HG03280 (cell line): ENCODE data around the gene B4GALNT1.
"Not testable (repeated sequence)": the region's sequence is repeated elsewhere in the genome, so short reads cannot be mapped to it uniquely, and the experiment has no call there.

Experiments
- ATAC-seq: cut with Tn5 transposase; IDR thresholded peaks from one replicate; pipeline ENCODE4 v1.9.1; 2021; ENCODE audit warnings: mild to moderate bottlenecking, moderate library complexity; ENCODE audit not compliant: unreplicated experiment

The B4GALNT1 gene

DNA sequence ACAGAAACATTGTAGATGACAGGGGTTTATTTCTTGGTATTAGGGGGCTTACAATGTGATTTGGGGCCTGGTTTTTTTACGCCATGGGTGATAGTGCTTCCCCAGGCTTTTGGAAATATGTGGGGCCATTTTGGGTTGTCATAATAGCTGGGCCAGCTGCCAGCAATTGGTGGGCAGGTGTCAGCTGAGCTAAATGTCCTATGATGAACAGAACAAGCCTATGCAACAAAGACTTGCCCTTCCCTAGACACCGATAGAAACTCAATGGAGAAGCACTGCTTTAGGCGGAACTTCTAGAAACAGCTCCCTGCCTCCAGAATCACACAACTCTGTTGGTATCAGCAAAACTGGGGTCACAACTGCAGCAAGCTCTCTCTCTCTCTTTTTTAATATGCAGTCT lies 5.1 kb upstream of the B4GALNT1 start:
- no peak for ATAC-seq

DNA sequence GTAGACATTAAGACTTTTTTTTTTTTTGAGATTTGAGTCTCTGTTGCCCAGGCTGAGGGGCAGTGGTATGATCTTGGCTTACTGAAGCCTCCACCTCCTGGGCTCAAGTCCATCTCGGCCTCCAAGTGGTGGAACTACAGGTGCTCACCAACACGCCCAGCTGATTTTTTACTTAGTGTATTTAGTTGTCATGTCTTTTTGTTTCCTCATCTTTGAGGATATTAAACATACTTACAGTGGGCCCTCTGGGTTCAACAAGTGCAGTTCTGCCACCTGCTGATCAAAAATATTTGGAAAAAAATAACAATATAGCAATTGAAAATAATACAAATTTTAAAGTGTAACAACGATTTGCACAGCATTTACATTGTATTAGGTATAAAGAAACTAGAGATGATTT lies 4.4 kb upstream of the B4GALNT1 start:
- no peak for ATAC-seq

- not testable (repeated sequence) for ATAC-seq
These were observed 3.7 kb upstream of the B4GALNT1 start for GRCh38 chr12:57636731-57637130.

GRCh38 chr12:57632073-57632957 lies 686 bp downstream of the B4GALNT1 start:
- ATAC-seq: no peak

DNA sequence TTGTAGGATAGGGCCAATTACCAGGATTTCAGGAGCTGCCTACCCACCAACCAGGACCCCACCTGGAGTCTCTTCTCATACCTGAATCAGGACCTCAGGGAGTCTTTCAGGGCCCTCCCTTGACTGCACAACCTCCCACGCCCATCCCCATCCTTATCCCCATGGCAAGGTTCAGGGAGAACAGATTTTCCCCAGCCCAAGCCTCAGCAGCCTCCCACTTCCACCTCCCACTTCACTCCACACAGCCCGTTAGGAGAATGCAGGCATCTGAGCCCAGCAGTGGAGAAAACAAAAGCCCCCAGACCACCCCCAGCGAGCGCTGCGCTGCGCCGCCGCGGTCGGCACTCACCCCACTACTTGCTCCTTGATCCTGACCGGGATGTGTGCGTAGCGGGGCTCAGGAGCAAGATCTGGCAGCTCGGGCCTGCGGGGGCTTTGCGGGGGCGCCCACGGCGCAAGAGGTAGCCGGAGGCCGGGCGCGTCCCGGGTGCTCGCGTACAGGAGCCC lies 1.4 kb downstream of the B4GALNT1 start:
- ATAC-seq: no peak

DNA sequence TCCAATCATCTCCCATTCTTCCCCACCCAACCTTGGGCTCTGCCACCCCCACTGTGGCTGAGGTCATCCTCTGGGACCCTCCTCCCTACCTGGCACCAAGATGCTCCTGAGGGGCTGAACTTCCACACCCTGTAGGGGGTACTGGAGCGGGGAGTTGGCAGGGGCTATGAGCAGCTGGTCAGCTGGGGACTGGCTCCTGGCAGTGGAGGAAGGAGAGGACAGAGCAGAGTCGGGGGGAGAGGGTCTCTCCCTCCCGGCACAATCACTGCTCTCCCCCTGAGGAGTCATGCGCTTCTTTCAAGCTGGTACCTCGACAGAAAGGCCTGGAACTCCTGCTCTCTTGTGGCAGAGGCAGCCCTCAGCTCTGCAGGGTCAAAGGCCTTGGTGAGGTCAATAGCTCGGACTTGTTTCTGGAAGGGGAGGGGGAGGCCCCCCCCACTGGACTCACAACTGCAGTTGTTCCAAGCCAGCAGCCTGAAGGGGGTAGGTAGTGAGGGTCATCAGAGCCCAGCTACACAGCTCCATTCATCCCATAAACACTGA lies 2.0 kb downstream of the B4GALNT1 start:
- no peak for ATAC-seq

DNA sequence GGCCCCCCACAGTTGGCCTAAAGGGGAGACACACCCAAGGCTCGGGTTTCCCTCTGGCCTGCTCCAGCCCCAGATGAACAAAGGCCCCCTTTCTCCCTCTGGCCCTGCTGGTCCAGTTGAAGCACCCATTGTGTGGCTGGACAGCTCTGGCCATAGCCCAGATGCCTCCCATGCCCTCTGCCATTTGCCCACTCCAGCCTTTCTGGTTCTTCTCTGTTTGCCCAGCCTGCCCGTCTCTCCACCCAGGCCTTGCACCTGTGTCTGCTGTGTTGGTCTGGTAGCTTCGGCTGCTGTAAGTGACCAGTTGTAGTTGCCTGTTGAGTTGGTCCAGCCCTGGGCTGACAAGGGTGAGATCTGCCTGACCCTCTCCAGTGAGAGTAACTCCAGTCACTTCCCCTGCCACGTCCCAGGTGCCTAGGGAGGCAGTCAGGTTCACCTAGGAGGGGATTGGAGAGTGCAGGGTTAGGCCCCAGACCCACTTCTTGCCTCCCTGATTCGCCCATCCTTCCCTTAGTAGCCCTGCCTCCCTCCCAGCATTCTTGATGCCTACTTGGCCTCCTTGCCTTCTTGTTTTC lies 3.0 kb downstream of the B4GALNT1 start:
- ATAC-seq: no peak

DNA sequence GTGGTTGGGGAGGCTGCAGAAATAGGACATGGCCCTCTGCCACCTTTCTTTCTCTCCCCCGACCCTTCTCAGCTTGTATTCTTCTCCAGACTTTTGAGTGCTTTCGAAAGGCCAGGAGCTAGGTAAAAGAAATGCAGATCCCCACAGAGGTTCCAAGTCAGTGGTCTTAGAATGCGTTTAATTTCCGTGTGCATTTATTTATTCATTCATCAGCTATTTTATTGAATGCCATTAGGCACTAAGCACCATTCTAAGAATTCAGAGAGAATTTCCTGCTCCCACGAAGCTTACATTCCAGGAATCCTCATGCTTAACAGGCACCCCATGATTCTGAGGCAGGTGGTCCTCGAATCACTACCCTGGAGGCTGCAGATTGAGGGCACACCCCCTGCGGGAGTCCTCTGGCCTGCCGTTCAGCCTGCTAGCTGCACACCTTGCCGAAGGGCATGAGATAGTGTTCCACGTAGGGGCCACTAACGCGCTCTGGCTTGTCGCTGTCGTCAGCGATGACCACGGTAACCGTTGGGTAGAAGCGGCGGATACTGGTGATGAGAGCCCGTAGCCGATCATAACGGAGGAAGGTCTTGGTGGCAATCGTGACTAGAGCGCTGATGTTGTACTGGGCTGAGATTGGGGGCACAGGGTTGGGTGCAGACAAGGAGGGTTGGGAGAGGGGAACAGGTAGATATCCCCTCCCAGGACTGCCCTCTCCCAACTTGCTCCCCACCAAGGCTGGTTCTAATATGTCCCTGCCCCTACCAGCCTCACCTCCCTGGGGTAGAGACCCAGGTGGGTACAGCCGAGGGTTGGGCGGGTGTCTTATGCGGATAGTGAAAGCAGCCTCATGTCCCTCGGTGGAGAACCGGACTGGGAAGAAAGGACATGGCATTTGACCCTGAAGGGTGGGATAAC lies 4.5 kb downstream of the B4GALNT1 start:
- ATAC-seq: no peak

DNA sequence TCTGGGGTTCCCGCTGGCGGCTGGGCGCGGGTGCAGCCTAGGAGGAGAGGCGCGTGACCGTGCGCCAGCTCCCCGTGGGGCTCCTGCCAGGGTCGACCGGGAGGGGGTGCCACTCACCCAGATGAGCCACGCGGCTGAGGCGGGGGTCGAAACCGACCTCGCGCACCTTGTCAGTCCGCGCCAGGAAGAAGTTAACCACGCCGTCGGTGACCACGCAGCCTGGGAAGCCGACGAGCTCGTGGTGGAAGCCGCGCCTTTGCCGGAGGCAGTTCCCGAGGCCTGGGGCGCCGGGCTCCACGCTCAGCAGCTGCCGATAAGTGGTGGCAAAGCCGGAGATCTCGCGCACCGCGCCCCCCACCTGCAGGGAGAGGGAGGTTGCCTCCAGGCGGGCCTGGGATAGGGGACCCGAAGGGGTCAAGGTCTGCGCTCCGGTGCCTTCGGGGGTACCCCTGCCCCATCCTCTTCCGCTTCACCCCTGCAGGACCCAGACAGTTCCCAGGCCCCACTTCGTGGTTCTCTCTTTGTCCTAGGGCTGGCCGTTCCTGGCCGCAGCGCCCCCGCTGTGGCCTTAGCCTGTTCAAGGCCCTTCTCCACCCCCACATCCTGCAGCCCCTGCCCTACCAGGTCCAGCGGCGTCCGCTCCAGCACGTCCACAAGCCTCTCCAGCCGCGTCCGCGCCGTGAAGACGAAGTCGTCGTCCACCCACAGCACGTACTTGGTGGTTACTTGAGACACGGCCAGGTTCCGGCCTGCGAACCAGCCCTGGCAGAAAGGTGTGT lies 5.3 kb downstream of the B4GALNT1 start:
- no peak for ATAC-seq

DNA sequence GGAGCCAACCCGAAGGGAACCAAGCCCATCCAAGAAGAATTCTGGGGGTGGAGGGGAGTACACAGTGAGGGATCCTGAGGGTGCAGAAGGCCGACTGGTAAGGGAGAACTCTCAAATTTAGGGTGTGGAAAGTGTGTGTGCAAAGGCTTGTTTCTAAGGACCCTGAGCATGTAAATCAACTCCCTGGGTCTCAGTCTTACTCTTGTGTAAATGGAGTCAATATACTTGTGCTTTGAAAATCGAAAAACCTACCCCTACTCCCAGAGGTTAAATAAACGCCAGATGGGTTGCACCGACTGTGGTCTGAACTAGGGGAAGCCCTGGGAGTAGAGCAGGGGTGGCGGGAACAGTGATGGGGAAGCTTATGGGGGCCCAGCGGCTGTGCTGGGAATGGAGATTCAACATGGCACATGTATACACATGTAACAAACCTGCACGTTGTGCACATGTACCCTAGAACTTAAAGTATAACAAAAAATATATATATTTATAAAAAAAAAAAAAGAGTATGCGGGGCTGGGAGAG lies 6.0 kb downstream of the B4GALNT1 start:
- ATAC-seq: no peak

GRCh38 chr12:57626111-57626920 lies 6.7 kb downstream of the B4GALNT1 start:
- ATAC-seq: no peak

GRCh38 chr12:57625261-57626032 lies 7.6 kb downstream of the B4GALNT1 start:
- ATAC-seq: no peak

DNA sequence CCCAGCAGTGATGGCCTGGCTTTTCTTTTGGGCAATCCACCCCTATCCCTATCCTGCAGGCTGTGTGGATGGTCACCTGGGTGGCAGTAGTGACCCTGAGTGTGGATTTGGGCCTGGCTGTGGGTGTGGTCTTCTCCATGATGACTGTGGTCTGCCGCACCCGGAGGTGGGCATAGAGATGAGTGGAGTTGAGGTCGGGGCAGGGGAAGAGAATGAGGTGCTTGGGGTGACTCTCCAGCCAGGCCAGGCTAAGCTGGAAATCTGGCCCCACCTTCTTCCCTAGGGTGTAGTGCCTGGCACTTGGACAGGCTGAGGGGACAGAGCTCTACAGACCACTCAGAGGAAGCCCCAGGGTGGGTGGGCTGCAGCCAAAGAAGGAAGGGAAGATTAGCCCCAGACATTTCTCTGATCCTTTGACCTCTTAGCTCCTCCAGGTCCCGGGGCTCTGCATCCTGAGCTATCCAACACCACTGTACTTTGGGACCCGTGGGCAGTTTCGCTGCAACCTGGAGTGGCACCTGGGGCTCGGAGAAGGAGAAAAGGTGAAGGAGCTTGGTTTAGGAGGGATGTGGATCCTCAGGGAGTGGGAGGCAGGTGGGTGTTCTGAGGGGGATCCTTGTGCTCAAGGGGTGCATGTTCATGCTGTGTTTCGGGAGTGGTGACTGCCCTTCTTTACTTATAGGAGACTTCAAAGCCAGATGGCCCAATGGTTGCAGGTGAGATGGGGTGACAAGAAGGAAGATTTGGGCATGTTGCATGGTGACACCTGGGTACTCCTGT lies 8.4 kb downstream of the B4GALNT1 start:
- no peak for ATAC-seq

GRCh38 chr12:57623811-57624390 lies 9.1 kb downstream of the B4GALNT1 start:
- no peak for ATAC-seq

GRCh38 chr12:57623385-57623784 lies 9.6 kb downstream of the B4GALNT1 start:
- no peak for ATAC-seq

DNA sequence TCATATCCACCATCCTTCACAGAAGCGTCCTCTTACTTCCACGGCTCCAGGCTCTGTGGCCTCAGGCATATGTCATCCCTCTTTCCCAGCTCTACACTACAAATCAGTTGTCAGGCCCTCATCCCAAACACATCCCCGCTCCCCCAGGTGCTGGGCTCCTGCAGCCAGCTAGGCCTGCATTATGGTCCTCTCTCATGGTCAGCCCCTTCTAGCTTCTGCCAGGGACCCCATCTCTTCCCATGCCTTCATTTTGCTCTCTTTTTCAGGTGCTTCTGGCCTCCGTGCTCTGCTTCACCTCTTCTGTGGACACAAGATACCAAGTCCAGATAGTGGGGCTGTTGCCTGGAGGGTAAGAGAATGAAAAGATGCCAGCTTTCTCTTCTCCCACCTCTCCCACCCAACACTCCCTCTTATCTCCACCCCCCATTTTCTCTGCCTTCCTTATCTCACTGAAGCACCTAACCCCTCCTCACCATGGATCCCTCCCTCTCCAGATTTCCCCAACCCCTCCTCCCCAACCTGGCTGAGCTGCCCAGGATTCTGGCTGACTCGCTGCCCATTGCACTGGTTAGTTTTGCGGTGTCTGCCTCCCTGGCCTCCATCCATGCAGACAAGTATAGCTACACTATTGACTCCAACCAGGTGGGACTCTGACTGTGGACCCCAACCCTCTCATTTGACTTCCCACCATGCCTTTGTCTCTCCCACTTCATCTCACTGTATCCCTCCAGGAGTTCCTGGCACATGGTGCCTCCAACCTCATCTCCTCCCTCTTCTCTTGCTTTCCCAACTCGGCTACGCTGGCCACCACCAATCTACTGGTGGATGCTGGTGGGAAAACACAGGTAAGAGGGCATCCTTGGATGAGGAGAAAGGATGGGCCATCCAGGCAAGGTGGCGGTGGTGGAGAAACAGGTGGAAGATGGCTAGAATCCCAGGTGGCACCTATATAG lies 10.4 kb downstream of the B4GALNT1 start:
- no peak for ATAC-seq
